Endodermal cell (in vitro differentiated cells): ENCODE measurements around the gene EYS. TPM values are rescaled to one million over a fixed set of nuclear protein-coding genes. Genes with fewer than 3 reads are reported as not detected.

Experiments used
- DNase-seq: peaks from one replicate; pipeline ENCODE4 v3.0.0-alpha.2; 2017
- H3K27ac ChIP-seq: 2 replicates; pipeline ENCODE4 v1.5.1; 2013; ENCODE audit warnings: mild to moderate bottlenecking, low read depth, low read length, moderate library complexity
- H3K27me3 ChIP-seq: 2 replicates; pipeline ENCODE4 v1.6.1; 2013; ENCODE audit warnings: mild to moderate bottlenecking, low read length, moderate library complexity; ENCODE audit not compliant: insufficient read depth, control insufficient read depth, poor library complexity, severe bottlenecking
- H3K36me3 ChIP-seq: 2 replicates; pipeline ENCODE4 v1.7.0; 2013; ENCODE audit warnings: mild to moderate bottlenecking, low read length, moderate library complexity; ENCODE audit not compliant: control insufficient read depth, insufficient read depth
- H3K4me1 ChIP-seq: one replicate; pipeline ENCODE4 v1.7.0; 2013; ENCODE audit warnings: low read length; ENCODE audit not compliant: control insufficient read depth, insufficient read depth
- H3K4me3 ChIP-seq: 2 replicates; pipeline ENCODE4 v1.5.1; 2013; ENCODE audit warnings: mild to moderate bottlenecking, low read length, moderate library complexity
- H3K9ac ChIP-seq: 2 replicates; pipeline ENCODE4 v1.6.1; 2013; ENCODE audit warnings: mild to moderate bottlenecking, low read length, moderate library complexity; ENCODE audit not compliant: poor library complexity, severe bottlenecking; ENCODE audit errors: extremely low read depth
- H3K9me3 ChIP-seq: 2 replicates; pipeline ENCODE4 v1.6.1; 2013; ENCODE audit warnings: mild to moderate bottlenecking, low read length, moderate library complexity; ENCODE audit not compliant: control insufficient read depth
- H3K27ac Mint-ChIP-seq: 2 replicates; pipeline ENCODE4 v1.8.0; 2020; ENCODE audit warnings: mixed read lengths
- H3K27me3 Mint-ChIP-seq: 2 replicates; pipeline ENCODE4 v1.8.0; 2021; ENCODE audit warnings: mild to moderate bottlenecking, mixed read lengths; ENCODE audit not compliant: insufficient read depth
- H3K36me3 Mint-ChIP-seq: 2 replicates; pipeline ENCODE4 v1.8.0; 2020; ENCODE audit warnings: low read depth, mixed read lengths
- H3K4me1 Mint-ChIP-seq: 2 replicates; pipeline ENCODE4 v1.8.0; 2020; ENCODE audit warnings: mixed read lengths
- H3K4me3 Mint-ChIP-seq: 2 replicates; pipeline ENCODE4 v1.8.0; 2020; ENCODE audit warnings: mild to moderate bottlenecking, moderate library complexity, mixed read lengths
- H3K9me3 Mint-ChIP-seq: 2 replicates; pipeline ENCODE4 v1.8.0; 2020; ENCODE audit warnings: mild to moderate bottlenecking, mixed read lengths
- WGBS, 2 experiments: methylation state at CpG; one replicate each; pipeline versions ENCODE4 v1.1.5 to v1.1.7; 2013; ENCODE audit warnings: missing lambda C conversion rate in 2 of 2, mixed read lengths in 1 of 2; ENCODE audit not compliant: insufficient coverage in 1 of 2, insufficient read length in 1 of 2; 5-methylcytosine and 5-hydroxymethylcytosine counted together
- total RNA-seq, 2 donors: library from RNA; stranded (reverse); fragmentation: NEBNext Ultra II Directional in 1 of 2; extraction: Animal tissue kit (Norgen Biotek cat#: 25700) in 1 of 2; gene quantifications; 2 replicates in 1 of 2; 3 replicates in 1 of 2; pipeline ENCODE4 v1.2.1, GENCODE V29; 2021
- TF ChIP-seq, protein P1 (sequence below): fragments of 200-600 bp; sonication (generic); conservative IDR thresholded peaks from 2 replicates; pipeline ENCODE4 v1.5.0; 2021; ENCODE audit warnings: antibody characterized with exemption, mild to moderate bottlenecking

Gene EYS
- total RNA-seq, 2 donors from 2014 or later = 0.31 to 0.70 TPM

DNA sequence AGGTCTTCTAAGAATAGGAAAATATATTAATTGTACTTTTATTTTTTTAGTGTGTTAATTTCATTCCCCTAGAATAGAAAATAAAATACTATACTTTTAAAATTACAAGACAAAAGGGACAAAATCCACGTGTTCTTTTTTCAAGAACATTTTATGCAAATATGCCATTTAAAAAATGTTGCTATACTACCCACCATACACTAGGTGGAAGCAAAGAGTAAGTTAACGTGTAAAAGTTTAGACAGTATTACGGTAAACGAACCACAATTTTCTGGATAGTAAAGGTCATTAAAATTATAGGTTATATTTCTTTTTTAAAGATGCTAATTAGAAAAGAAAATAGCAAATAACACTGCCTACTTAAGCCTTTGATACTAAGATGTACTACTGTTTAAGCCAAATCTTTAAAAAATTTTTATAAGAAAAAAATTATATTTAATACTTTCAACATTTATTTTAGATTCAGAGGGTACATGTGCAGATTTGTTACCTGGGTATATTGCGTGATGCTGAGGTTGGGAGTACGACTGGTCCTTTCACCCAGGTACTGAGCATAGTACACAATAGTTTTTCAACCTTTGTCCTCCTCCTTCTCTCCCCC, 1783.8 kb downstream of the EYS start:
- peaks cover 13% of the 10 kb centered on the region for H3K27me3 Mint-ChIP-seq
- no peaks in the 10 kb centered on the region for H3K36me3 Mint-ChIP-seq
- H3K4me1 ChIP-seq = no peaks in the 10 kb centered on the region
- TF ChIP-seq, protein P1, sequence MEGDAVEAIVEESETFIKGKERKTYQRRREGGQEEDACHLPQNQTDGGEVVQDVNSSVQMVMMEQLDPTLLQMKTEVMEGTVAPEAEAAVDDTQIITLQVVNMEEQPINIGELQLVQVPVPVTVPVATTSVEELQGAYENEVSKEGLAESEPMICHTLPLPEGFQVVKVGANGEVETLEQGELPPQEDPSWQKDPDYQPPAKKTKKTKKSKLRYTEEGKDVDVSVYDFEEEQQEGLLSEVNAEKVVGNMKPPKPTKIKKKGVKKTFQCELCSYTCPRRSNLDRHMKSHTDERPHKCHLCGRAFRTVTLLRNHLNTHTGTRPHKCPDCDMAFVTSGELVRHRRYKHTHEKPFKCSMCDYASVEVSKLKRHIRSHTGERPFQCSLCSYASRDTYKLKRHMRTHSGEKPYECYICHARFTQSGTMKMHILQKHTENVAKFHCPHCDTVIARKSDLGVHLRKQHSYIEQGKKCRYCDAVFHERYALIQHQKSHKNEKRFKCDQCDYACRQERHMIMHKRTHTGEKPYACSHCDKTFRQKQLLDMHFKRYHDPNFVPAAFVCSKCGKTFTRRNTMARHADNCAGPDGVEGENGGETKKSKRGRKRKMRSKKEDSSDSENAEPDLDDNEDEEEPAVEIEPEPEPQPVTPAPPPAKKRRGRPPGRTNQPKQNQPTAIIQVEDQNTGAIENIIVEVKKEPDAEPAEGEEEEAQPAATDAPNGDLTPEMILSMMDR = peak; percentile 81
- peaks cover 3% of the 10 kb centered on the region for H3K4me1 Mint-ChIP-seq
- H3K9me3 Mint-ChIP-seq = no peaks in the 10 kb centered on the region
- WGBS, 2 experiments = 40 to 54% methylated on average over 2 to 5 of the region's 6 CpGs
- H3K4me3 Mint-ChIP-seq = no peak overlapping the region
- H3K4me3 ChIP-seq = no peak overlapping the region
- H3K27ac Mint-ChIP-seq = no peak overlapping the region
- H3K27me3 ChIP-seq = peaks cover 10% of the 10 kb centered on the region
- H3K36me3 ChIP-seq = no peaks in the 10 kb centered on the region
- no peaks in the 10 kb centered on the region for H3K9me3 ChIP-seq
- H3K9ac ChIP-seq = no peak overlapping the region
- H3K27ac ChIP-seq = no peak overlapping the region
- DNase-seq = no peak

DNA sequence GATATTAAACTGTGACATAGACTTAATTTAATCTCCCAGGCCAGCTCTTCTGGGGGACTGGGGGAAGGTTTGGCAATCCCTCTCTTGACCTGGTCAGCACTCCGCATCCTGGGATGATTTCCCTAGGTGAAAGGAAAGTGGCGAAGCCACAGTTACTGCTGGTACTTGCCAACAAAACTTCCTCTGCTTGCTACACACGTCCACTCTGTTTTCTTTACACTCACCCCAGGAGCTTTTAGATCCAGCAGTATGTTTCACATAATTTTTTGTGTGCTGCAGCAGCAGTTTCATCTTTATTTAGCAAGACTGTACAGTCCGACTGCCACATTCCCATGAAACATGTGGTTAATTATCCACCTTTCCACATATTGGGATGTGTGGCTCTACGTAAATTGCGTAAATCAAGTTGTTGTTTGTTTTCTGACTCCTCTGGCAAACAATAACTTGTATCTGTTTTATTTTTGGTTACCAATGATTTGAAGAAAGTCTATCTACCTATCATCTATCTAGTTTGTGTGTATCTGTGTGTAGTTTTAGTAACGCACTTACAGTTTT, 1787.4 kb downstream of the EYS start:
- H3K36me3 Mint-ChIP-seq = no peaks in the 10 kb centered on the region
- H3K9me3 Mint-ChIP-seq = peaks cover 2% of the 10 kb centered on the region
- H3K27me3 Mint-ChIP-seq = peaks cover 11% of the 10 kb centered on the region
- H3K36me3 ChIP-seq = no peaks in the 10 kb centered on the region
- no peak for DNase-seq
- H3K27ac Mint-ChIP-seq = no peak overlapping the region
- WGBS, 2 experiments = 92 to 98% methylated on average over 4 to 7 of the region's 7 CpGs
- H3K9me3 ChIP-seq = peaks cover 7% of the 10 kb centered on the region
- no peaks in the 10 kb centered on the region for H3K4me1 ChIP-seq
- H3K9ac ChIP-seq = no peak overlapping the region
- H3K4me1 Mint-ChIP-seq = no peaks in the 10 kb centered on the region
- no peak overlapping the region for H3K4me3 Mint-ChIP-seq
- TF ChIP-seq, protein P1 = no peak
- H3K4me3 ChIP-seq = no peak overlapping the region
- no peak overlapping the region for H3K27ac ChIP-seq
- peaks cover 6% of the 10 kb centered on the region for H3K27me3 ChIP-seq

DNA sequence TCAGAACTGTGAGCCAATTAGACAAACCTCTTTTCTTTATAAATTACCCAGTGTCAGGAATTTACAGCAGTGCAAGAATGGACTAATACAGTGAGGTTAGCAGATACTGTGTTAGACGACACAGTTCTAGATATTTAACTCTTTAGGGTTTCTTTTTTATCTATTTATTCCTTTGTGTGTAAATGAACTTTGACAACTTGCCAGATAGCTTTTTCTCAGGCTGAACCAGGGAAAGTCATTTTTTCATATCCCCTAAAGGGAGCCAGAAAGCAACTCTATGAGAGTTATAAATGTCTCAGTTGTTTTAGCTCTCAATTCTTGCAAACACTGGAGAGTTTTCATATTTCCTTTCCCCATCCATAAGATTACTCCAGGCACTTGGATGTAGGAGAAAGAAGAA, 1794.1 kb downstream of the EYS start:
- H3K27me3 Mint-ChIP-seq = no peaks in the 10 kb centered on the region
- H3K9me3 Mint-ChIP-seq = peaks cover 3% of the 10 kb centered on the region
- Histone ChIP-seq H3K9ac (no peak overlapping the region), H3K27ac (no peak overlapping the region), H3K4me3 (no peak overlapping the region), H3K9me3 (peaks cover 10% of the 10 kb centered on the region), H3K4me1 (no peaks in the 10 kb centered on the region), H3K36me3 (no peaks in the 10 kb centered on the region), H3K27me3 (no peaks in the 10 kb centered on the region)
- H3K4me1 Mint-ChIP-seq = no peaks in the 10 kb centered on the region
- H3K4me3 Mint-ChIP-seq = no peak overlapping the region
- no peaks in the 10 kb centered on the region for H3K36me3 Mint-ChIP-seq
- TF ChIP-seq, protein P1 = no peak
- no peak for DNase-seq
- H3K27ac Mint-ChIP-seq = no peak overlapping the region
- WGBS, 2 experiments = 86% methylated on average over 1 of the region's 1 CpG; no CpG with 5 or more reads in 1 of the 2 experiments
